ENCODE measurements around the gene SRD5A1. TPM values are rescaled to one million over a fixed set of nuclear protein-coding genes. Genes with fewer than 3 reads are reported as not detected.

The SRD5A1 gene
- total RNA-seq, 1 donor from 2014 or later: 16.2 TPM

DNA sequence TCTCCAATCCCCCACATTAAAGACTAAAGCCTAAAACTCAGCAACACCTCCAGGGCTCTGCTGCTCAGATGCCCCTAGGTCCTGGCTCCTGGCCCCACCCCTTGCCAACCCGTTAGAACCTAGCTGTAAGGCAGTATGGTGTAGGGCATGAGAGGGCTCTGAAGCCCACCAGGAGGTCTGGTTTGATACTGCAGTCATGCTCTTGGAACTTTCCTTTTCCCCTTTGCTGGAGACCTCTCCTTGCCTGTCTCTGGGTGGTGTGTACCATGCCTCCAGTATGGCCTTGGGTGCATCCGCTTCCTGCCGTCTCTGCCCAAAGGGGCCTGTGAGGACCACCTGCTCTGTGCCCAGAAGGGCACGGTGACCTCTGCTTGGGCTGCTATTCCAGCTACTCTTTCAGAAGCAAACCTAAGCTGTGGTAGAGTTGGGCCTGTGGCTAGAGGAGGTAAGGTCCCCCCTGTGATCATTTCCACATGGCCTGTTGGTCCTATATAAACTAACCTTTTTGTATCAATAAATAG is 83.4 kb downstream of the SRD5A1 start:
- H3K79me2 ChIP-seq (ENCODE audit: low read depth): peaks cover 76% of the 10 kb centered on the region
- Mint-ChIP-seq H3K4me1 (peaks cover 69% of the 10 kb centered on the region), H3K9me3 (no peaks in the 10 kb centered on the region), H3K27me3 (ENCODE audit: insufficient read depth, low read depth) (no peaks in the 10 kb centered on the region), H3K36me3 (peaks cover 21% of the 10 kb centered on the region), H3K4me3 (peak overlapping the region; percentile 92), H3K27ac (no peak overlapping the region)
- H3K4me1 ChIP-seq: peaks cover 24% of the 10 kb centered on the region
- no peak for DNase-seq (ENCODE audit: low spot score)
- H3K4me3 ChIP-seq: no peak overlapping the region
- H3K4me2 ChIP-seq: peak overlapping the region; percentile 97
- H3K9ac ChIP-seq: no peak overlapping the region
- H3K27me3 ChIP-seq: peaks cover 2% of the 10 kb centered on the region
- TF ChIP-seq, protein P1, sequence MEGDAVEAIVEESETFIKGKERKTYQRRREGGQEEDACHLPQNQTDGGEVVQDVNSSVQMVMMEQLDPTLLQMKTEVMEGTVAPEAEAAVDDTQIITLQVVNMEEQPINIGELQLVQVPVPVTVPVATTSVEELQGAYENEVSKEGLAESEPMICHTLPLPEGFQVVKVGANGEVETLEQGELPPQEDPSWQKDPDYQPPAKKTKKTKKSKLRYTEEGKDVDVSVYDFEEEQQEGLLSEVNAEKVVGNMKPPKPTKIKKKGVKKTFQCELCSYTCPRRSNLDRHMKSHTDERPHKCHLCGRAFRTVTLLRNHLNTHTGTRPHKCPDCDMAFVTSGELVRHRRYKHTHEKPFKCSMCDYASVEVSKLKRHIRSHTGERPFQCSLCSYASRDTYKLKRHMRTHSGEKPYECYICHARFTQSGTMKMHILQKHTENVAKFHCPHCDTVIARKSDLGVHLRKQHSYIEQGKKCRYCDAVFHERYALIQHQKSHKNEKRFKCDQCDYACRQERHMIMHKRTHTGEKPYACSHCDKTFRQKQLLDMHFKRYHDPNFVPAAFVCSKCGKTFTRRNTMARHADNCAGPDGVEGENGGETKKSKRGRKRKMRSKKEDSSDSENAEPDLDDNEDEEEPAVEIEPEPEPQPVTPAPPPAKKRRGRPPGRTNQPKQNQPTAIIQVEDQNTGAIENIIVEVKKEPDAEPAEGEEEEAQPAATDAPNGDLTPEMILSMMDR (IDR thresholded peaks at IDR 0.05): no peak
- TF ChIP-seq EZH2phosphoT487 (IDR thresholded peaks at IDR 0.05) (no peak), EZH2 (IDR thresholded peaks at IDR 0.05) (no peak)
- H3F3A ChIP-seq (ENCODE audit: low read depth): peaks cover 15% of the 10 kb centered on the region
- no peaks in the 10 kb centered on the region for H3K9me3 ChIP-seq (ENCODE audit: low read depth)
- H4K20me1 ChIP-seq (ENCODE audit: low read depth): peaks cover 73% of the 10 kb centered on the region
- H3K27ac ChIP-seq: no peak overlapping the region
- no peaks in the 10 kb centered on the region for H3K36me3 ChIP-seq
- H2AFZ ChIP-seq (replicated peaks): no peak overlapping the region

DNA sequence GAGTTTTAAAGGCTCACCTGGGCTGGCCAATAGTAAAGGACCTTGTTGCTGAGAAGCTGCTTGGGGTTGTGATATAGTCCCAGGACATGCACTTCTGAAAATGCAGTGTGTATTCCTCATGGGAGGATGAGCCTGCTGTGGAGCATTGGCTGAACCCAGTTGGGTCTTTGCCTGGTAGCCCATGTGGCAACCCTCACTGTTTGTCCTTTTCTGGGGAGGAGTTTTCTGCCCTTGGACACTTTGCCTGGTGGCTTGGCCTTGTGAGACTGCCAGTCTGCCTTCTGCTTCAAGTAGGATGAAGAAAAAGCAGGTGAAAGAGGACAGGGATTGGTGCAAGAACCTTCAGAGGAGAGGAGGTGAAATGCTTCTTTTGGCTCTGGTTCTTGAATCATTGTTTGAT is 84.0 kb downstream of the SRD5A1 start:
- Histone ChIP-seq H3K27me3 (no peaks in the 10 kb centered on the region), H3K4me1 (peaks cover 24% of the 10 kb centered on the region), H3K36me3 (no peaks in the 10 kb centered on the region), H3K4me2 (no peak overlapping the region), H3K79me2 (ENCODE audit: low read depth) (peaks cover 82% of the 10 kb centered on the region), H3K4me3 (no peak overlapping the region), H3F3A (ENCODE audit: low read depth) (peaks cover 9% of the 10 kb centered on the region), H3K9me3 (ENCODE audit: low read depth) (no peaks in the 10 kb centered on the region), H2AFZ (replicated peaks) (no peak overlapping the region), H4K20me1 (ENCODE audit: low read depth) (peaks cover 79% of the 10 kb centered on the region), H3K27ac (no peak overlapping the region), H3K9ac (no peak overlapping the region)
- Mint-ChIP-seq H3K4me3 (no peak overlapping the region), H3K4me1 (peaks cover 70% of the 10 kb centered on the region), H3K27ac (no peak overlapping the region), H3K36me3 (peaks cover 21% of the 10 kb centered on the region), H3K27me3 (ENCODE audit: insufficient read depth, low read depth) (no peaks in the 10 kb centered on the region), H3K9me3 (no peaks in the 10 kb centered on the region)
- TF ChIP-seq EZH2phosphoT487 (IDR thresholded peaks at IDR 0.05): no peak
- TF ChIP-seq, protein P1 (IDR thresholded peaks at IDR 0.05): no peak
- TF ChIP-seq EZH2 (IDR thresholded peaks at IDR 0.05): no peak
- DNase-seq (ENCODE audit: low spot score): no peak

DNA sequence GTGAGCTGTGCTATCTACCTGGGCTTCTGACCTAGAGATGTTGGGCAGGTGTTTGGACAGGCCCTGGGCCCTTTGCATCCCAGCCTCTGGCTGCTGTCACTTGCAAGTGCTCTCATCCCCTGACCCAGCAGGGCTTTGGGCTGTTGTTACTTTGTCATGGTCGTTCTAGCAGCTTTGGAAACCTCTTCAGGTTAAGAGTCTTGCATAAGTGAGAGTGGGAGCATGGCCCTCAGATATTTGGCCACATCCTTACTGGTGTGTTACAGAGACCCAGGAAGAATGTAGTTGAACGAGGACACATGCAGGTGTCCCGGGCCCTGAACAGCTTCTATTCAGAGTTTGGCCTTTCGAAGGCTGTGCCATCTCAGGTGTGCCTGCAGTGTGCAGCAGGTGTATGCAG is 84.4 kb downstream of the SRD5A1 start:
- no peak for DNase-seq (ENCODE audit: low spot score)
- Histone ChIP-seq H3K79me2 (ENCODE audit: low read depth) (peaks cover 86% of the 10 kb centered on the region), H3K27ac (no peak overlapping the region), H3F3A (ENCODE audit: low read depth) (peaks cover 5% of the 10 kb centered on the region), H3K27me3 (no peaks in the 10 kb centered on the region), H3K9ac (no peak overlapping the region), H3K4me1 (peaks cover 24% of the 10 kb centered on the region), H4K20me1 (ENCODE audit: low read depth) (peaks cover 83% of the 10 kb centered on the region), H3K36me3 (no peaks in the 10 kb centered on the region), H2AFZ (replicated peaks) (no peak overlapping the region), H3K4me3 (no peak overlapping the region), H3K4me2 (no peak overlapping the region), H3K9me3 (ENCODE audit: low read depth) (no peaks in the 10 kb centered on the region)
- Mint-ChIP-seq H3K4me1 (peaks cover 73% of the 10 kb centered on the region), H3K27ac (no peak overlapping the region), H3K27me3 (ENCODE audit: insufficient read depth, low read depth) (no peaks in the 10 kb centered on the region), H3K9me3 (no peaks in the 10 kb centered on the region), H3K36me3 (peaks cover 21% of the 10 kb centered on the region), H3K4me3 (no peak overlapping the region)
- TF ChIP-seq, protein P1 (IDR thresholded peaks at IDR 0.05): no peak
- TF ChIP-seq EZH2phosphoT487 (IDR thresholded peaks at IDR 0.05) (no peak), EZH2 (IDR thresholded peaks at IDR 0.05) (no peak)

Data from neural progenitor cell (in vitro differentiated cells).